GM13976 (cell line): ENCODE measurements around the gene MGMT.

Source experiments
- DNase-seq: peaks from one replicate; pipeline ENCODE4 v3.0.0; 2012; ENCODE audit warnings: low spot score
- in situ Hi-C: fragments of 300-500 bp; cut with MboI; formaldehyde crosslinking; loops from one replicate; pipeline ENCODE4 v1.12.0; 2022; ENCODE audit warnings: low sequenced_read_pairs, mixed read lengths, inconsistent platforms; ENCODE audit not compliant: unreplicated experiment
- TF ChIP-seq, protein P1 (sequence below): IDR thresholded peaks from 2 replicates; pipeline ENCODE4 v1.5.1; 2012; ENCODE audit warnings: borderline replicate concordance, mild to moderate bottlenecking; ENCODE audit not compliant: insufficient read depth; ENCODE audit errors: extremely low read depth, missing control alignments, control extremely low read depth

Gene MGMT

DNA sequence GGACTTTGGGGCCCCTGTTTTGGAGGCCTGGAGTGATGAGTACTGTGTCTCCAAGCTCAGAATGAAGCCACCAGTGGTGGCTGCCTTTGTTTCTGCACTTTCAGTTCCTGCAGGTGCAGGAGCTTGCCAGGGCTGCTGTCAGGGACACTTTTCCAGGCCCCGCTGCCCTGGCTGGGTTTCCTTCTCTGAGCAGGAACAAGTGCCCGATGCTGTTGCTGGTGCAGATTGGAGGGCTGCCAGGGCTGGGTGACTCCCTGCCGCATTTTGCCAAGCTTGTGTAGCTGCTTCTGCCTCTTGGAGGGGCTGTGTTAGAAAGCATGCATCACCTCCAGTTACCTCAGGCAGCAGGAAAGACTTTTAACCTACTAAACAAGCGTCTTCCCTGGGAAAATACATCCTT, 211.1 kb downstream of the MGMT start:
- in situ Hi-C loops = no loop called here
- TF ChIP-seq, protein P1, sequence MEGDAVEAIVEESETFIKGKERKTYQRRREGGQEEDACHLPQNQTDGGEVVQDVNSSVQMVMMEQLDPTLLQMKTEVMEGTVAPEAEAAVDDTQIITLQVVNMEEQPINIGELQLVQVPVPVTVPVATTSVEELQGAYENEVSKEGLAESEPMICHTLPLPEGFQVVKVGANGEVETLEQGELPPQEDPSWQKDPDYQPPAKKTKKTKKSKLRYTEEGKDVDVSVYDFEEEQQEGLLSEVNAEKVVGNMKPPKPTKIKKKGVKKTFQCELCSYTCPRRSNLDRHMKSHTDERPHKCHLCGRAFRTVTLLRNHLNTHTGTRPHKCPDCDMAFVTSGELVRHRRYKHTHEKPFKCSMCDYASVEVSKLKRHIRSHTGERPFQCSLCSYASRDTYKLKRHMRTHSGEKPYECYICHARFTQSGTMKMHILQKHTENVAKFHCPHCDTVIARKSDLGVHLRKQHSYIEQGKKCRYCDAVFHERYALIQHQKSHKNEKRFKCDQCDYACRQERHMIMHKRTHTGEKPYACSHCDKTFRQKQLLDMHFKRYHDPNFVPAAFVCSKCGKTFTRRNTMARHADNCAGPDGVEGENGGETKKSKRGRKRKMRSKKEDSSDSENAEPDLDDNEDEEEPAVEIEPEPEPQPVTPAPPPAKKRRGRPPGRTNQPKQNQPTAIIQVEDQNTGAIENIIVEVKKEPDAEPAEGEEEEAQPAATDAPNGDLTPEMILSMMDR = no peak
- DNase-seq = no peak

DNA sequence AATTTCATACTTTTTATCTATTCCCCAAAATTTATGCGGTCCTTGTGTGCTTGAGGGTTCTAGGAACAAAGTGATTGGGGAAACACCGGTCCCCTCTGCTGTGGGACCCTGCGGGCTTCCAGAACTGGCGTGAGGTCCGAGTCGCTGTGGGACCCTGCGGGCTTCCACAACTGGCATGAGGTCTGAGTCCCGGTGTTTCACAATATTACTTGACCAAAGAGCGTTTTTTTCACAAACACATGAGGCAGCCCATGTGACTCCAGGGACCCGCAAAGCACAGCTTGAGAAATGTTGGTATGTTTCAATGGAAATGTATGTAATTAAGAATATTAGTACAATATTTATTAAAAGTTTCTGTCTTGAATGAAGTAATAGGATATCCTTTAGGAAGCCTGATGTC, 212.2 kb downstream of the MGMT start:
- DNase-seq = no peak
- in situ Hi-C loops = no loop called here
- TF ChIP-seq, protein P1 = no peak

DNA sequence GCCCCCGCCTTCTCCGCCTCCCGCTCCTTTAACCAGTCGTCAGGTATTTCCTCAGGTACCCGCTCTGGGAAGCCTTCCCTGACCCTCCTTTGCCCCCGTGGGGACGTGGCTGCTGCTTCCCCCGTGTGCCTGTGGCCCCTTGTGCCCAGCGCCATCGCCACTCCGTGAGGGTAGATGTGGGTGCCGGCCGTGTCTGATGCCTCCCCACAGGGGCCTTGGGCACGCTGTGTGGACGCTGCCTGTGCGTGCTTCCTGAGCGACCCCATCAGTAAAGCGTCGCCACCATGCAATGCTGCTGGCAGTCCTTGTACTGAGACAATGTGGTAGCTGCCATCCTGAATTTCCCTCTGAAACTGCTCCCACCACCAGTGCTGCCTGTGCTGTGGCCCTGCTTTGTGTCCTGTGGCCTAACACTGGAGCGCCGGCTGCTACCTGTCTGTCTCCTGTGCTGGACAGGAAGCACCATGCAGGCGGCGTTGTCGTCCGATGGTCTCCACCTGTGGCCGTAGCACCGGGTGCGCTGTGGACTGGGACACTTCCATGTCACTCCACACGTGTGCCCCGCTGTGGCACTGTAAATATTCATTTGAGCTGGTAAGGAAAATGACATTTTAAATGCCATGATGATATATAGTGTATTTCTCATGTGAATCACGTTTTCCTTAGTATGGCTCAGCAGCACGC, 213.8 kb downstream of the MGMT start:
- in situ Hi-C loops = no loop called here
- DNase-seq = no peak

DNA sequence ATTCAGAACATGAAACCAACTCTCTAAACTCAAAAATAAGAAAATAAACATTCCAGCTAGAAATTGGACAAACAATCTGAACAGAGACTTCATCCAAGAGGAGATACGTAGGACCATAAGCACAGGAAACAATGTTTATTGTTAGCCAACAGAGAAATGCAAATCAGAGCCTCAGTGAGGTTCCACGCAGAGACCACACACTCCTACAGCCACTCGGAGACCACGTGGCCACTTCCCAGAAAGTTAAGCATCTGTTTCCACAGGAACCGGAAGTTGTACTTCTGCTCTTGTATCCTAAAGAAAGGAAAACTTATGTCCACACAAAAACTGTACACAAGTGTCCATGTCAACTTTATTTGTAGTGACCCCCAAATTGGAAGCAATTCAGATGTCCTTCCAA, 214.8 kb downstream of the MGMT start:
- in situ Hi-C loops = no loop called here
- TF ChIP-seq, protein P1 = no peak
- DNase-seq = no peak

More for the DNA sequence above, 213.8 kb downstream of the MGMT start:
- TF ChIP-seq, protein P1 = no peak

DNA sequence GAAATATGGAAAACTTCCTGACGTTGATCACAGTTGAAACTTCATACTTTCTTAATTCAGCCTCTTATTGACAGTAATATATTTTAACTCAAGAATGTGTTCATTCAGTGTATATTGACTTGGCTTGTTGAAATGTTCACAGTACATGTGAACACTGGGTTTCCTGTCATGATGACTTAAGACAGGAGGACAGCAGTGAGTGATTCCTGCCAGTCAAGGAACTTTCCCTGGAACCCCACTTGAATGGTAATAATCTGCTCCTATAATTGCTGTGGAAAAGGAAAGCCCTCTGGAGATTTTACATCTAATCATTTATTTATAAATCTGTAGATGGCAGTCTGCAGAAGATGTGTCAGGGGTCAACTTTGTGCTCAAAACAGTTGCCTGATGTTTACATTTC, 216.5 kb downstream of the MGMT start:
- in situ Hi-C loops = no loop called here
- no peak for DNase-seq
- TF ChIP-seq, protein P1 = no peak

DNA sequence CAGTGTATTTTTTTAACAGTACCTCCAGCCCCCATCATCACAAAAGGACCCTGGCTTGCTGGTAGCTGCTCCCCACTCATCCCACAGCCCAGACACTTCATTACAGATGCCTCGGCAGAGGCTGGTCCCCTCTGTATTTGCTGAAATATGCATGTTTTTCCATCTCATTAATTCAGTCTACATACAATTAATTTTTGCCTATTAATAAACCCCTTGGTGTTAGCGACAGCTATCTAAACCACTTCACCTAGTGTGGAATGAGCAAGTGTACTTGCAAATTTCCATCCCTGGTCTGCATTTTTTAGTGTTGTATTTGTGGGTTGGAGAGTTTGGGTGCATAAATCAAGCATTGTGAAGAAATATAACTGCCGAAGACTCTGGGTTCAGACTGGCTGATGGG, 216.9 kb downstream of the MGMT start:
- TF ChIP-seq, protein P1 = no peak
- DNase-seq = no peak
- in situ Hi-C loops = no loop called here
